NCI-H524 treated with DMSO at 0.1 percent for 48 hours (cell line): ENCODE data around the gene TLE3.
A peak's percentile ranks its signal among the peaks of the same experiment; 100 is the strongest.

Experiments used
- DNase-seq: peaks from one replicate; lab custom pipeline; 2025; lab: John Stamatoyannopoulos, UW

TLE3 gene

DNA sequence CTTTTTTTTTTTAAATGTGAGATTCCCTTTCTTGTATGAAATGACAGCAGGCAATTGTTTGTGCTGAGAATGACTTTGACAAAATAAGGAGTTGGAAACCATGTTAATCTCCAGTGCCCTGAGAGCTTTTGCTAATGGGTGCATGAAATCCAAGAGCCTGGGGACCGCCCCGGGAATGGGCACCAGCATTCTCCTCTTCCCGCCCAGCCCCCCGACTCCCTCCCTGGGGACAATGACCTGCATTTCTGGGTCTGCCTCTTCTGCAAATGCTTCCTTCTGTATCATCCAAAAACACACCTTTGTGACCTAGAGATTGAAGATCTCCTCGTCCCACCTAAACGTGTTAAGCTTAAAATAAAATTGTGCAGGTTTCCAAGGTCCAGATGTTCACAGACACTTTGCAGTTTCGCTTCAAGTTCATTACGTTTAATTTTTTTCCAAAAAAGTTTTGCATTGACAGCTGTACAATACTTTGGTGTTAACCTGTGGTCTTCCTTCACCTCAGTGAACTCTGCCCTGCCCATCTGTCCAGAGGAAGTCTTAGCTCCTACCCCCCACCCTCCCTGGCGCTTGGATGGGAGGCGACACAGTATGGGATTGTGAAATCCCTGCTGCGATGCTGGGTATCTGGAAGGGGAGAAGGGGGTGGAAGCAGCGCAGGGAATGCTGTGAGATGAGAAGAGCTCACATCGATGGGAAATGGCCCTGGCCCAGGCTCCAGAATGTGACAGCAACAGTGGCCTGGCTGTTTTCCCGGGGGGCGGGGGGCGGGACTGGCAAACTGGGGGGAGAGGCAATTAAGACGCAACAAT, 50.1 kb downstream of the TLE3 start:
- DNase-seq = no peak

DNA sequence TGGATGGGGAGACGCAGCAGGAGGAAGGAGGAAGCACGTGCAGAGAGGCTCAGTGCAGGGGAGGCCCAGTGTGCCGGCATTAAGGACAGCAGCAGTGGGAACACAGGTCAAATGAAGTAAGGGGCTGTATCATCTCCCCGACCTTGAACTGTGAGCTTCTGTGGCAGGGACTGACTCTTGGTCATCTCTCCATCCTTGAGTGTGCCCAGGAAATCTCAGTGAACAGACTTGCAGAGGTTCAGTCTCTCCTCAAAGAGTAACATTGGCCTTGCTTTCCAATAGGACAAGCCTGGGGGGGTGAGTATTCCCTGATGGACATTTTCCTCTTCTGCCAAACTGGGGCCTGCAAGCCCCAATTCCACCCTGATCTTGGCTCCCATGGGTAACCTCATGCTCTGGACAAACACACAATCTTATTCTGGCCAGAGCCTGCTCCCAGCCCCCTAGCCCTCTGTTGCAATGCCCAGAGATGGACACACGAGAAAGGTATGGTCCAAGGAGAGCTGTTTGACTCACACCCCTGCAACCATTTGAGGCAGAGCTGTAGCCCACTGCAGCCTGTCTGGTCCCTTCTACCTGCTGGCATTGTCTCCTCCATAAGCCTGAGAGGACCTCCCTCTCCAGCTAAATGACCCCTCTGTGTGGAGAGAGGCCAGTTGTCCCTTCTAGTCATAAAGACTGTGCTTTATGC, 50.9 kb downstream of the TLE3 start:
- no peak for DNase-seq

DNA sequence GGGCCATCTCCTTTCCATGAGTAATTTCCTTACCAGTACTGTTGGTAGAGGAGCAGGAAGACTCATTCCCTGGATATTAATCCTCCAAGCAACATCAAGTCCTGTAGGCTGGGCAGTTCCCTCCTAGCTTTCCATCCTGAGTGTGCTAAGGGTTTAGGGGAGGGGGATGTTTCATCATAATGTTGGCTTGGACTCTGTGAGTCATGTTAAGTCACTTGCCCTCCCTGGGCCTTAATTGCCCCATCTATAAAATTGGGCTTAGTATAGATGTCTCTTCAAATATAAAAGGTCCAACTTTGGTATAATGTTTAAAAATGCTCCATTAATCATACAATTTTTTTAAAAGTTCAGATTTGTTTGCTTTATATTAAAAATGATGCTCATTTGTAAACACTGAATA, 52.7 kb downstream of the TLE3 start:
- DNase-seq = no peak

DNA sequence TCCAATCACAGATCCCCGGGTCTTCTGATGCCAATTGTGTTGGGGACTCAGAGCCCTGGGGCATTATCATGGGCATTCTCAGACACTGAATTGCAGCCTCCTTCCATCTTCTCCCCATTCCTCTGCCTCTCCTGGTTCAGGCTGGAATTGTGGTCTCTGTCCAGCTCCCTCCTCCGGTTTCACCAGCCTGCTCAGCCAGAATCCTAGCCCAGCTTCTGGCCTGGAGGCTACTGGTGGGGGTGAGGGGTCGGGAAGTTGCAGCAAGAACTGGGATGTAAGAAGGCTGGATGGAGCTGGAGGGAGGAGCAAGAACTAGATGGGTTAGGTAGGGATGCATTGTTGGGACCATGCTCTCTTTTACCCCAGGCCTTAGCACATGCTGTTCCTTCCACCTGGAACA, 53.5 kb downstream of the TLE3 start:
- DNase-seq = no peak

DNA sequence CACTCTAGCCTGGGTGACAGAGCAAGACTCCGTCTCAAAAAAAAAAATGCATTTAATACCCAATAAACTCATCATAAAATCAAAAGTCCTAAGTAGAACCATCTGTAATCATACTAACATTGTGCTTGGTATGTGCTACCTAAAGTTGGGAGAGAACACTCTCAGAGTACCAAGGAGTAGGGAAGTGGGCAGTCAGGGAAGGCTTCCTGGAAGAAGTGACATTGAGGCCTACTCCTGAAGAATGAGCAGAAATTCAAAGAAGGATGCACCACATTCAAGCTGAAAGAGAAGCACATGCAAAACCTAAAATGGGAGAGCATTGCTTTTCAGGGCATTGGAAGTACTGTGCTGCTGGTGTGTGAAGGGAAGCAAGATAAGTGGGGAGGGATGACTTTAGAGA, 54.1 kb downstream of the TLE3 start:
- no peak for DNase-seq

DNA sequence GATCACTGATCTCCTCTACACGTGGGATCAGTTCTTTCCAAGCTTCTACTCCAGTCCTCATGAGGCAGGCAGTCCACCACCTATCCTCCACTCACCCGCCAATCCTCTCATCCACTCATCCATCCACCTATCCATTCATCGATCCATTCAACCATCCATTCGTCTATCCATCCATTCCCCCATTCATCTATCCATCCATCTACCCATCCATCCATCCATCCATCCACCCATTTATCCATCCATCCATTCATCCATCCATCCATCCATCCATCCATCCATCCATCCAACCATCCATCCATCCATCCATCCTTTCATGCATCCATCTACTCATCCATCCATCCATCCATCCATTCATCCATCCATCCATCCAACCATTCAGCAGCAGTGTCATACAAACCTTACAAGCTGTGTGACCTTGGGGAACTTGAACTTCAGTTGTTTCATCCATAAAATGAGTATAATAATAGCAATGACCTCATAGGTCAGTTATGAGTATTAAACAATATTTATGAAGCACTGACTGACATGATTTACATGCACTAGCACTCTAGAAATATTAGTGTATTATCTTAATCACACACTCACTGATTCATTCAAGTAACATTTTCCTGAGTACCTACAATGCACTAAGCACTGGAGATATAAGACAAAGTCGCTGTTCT, 55.0 kb downstream of the TLE3 start:
- DNase-seq = no peak

DNA sequence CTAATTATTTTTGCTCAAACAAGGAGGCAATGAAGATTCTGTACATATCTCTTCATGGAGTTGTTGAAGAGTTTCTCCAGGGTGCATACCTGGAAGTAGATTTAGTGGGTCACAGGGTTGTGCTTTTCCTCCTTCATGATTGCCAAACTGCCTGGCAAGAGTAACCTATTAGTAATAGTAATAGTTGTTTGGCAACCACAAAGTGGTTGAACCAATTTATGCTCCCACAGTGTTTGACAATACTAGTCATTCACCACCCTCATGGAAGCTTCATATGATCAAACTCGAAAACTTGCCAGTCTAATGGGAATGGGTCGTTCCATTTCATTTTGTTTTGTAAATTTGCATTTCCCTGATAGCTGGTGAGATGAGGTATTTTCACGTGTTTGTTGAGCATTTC, 57.8 kb downstream of the TLE3 start:
- DNase-seq = no peak

DNA sequence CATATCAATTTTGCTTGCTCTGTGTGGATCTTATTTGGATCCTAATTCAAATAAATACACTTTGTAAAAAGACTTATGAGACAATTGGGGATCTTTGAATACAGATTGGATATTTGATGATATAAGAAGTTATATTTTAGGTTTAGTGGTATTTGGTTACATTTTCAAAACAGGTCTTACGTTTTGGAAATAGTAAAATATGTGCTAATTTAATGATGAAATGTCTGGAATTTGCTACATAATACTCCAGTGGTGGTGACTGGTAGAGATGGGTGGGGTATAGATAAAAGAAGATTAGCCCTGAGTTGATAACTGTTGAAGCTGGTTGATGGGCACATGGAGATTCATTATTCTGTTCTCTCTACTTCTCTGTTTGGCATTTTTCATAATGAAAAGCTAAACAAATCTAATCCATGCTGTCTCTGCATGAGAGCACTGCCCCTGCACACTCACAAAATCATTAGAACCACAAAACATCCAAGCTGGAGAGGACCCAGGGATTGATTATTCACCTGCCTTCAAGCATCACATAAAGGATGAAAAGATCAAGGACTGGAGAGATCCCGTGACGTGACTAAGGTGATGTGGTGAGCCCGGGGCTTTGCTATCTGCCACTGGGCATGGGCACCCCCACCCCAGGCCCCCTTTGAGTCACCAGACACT, 58.9 kb downstream of the TLE3 start:
- DNase-seq = no peak

DNA sequence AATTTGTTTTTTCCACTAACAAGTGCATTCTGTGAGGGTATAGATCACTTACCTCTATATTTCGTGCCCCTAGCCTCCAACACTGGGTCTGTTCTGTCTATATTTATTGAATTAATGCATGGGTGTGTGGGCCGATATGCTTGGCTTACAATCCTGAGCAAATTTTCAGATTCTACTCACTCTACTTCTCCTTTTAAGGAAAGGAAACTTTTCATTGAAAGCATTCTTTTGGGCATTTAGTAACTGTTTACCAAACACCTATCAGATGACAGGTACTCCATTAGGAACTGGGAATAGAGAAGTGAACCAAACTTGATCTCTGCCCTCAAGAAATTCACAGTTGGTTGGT, 60.5 kb downstream of the TLE3 start:
- DNase-seq = no peak

DNA sequence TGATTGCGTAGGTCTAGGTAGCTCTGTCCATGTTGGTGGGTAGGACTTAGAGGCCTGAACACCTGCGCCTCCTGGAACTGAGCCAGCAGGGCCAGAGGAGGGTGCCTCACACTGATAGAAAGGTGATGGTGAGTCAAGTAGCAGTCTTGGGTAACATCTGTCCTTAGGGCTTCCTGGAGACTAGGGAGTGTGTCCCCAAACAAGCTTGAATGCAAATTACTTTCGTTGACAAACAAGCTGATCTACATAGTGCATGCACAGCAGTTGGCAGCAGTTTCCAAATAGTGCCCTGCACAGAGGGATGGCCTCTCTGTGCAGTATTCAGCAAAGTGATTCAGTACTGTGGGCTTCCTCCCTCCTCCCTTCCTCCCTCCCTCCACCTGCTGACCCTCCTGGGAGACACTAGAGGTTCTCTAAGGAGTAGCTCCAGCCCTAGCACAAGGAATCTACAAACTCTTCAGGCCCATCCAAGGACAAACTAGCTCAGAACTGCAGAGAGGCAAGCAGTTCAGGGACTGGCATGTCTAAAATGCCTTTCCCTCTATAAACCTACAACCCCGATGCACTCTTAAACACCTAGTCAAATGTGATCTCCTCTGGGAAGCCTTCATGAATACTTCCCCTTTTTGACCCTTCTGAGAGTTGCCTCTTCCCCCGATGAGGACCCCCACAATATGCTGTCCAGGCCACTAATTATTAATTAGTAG, 61.0 kb downstream of the TLE3 start:
- peak; percentile 35 for DNase-seq

DNA sequence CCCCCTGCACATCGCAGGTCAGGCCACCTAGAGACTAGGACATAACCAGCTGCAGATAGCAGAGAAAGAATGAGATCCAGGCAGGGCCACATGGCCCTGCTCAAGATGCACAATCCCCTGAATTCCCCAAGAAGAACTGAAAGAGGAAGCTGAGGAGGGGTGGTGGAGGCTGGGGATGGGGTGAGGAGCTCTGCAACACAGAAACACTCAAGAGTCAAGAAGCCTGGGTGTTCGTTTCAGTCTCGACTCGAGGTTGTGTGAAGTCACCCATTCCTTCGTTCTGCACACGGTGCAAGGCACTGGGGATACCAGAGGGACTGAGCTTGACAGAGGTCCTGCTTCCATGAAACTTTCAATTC, 62.0 kb downstream of the TLE3 start:
- no peak for DNase-seq

DNA sequence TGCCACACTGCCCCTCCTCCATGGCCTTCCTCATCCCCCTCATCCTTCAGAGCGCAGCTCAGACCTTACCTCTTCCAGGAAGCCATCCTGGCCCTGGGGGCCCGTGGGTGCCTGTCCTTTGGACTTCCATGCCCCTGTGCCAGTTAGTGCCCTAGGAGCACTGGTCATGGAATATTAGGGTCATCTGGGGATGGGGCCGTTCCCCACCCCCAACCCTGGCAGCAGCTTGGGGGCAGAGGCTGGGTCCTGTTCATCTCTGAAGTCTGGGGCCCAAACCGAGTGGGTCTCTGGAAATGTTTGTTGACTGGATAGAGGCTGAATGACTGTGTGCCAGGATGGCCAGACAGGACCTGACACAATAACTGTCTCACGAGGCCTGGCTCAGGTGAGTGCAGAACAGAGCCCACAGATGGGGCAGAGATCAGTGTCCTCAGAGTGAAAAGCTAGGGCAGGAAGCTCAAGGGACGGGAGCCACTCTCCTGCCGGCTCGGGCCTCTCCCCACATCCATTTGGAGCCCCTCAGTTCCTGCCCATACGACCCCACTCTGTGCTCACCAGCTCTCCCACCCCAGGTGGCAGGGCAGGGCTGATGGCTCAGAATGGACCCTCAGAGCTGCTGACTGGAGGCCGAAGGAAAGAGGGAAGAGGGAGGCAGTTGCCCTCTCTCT, 62.5 kb downstream of the TLE3 start:
- no peak for DNase-seq

DNA sequence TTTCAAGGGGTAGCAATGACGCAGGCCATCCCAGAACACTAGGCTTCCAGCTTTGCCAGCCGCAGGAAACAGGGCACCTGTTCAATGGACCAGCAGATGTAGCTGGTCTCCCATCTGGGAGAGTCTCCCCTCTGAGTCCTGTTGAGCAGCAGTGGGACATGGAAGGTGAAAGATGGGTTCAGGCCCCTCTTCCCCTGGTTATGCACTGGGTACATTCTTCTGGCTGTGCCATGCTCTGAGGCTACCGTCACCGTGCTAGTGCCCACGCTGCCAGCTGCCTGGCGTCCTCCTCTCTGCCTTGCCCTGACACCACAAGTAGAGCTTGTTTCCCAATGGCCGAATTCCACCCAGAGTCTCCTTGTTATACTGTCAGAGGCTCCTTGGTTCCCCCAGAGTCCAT, 63.1 kb downstream of the TLE3 start:
- DNase-seq = peak; percentile 41

DNA sequence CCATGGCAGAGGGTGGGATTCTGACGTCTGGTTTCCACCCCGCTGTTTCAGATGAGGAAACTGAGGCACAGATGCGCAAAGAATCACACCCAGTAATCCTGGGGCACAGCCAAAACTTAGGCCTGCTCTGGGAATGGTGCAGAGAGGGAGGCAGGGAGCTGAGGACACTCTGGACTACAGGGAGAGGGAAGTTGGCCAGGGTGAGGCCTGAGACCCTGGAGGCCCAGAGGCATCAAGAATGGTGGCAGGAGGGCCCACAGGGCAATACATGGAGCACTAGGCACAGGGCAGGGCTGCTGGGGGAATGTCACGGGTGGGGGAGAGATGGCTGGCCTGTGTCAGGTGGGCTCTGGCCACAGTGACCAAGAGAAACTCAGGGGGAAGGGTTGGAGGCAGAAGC, 63.6 kb downstream of the TLE3 start:
- no peak for DNase-seq

DNA sequence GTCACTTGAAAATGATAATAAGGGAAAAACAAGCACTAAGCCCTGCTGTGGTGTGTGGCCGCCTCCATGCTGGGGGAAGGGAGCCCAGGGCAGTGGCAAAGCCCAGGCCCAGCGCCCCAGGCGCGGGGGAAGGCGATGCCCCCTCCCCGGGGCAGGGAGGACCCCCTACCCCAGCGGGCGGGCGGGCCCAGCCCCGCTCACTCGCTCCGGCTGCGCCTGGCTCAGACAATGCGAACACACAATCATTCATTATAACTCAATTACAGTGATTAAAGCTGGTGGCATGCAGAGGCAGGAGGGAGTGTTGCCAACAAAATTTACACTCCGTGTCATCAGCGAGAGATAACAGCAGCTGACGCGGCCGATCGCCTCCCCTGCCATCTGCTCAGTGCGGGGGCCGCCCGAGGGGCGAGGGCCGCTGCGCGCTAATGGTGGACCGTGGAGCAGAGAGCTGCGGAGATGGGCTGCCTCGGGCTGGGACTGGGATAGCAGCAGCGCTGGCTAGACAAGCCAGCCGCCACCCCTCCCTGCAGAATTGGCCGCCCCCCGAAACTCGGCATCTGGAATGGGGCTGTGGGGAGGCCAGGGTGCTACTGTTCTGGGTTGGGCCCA, 64.1 kb downstream of the TLE3 start:
- peak; percentile 63 for DNase-seq

DNA sequence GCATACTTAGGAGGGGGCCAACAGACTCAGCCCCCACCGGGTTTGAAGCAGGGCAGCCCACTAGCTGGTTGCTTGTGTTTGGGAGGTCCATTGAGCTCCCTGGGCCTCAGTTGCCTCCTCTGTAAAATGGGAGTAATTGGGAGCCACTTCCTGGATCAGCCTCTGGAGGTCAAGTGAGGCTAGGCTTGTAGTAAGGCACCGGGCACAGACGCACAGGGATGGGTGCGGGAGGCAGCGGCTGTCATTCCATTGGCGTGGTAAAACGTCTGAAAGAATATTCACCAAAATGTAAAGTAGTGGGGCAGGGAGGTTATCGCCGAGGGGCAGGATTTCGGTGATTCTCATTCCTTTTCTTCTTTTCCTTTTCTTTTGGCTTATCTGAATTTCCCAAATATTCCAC, 64.6 kb downstream of the TLE3 start:
- no peak for DNase-seq

DNA sequence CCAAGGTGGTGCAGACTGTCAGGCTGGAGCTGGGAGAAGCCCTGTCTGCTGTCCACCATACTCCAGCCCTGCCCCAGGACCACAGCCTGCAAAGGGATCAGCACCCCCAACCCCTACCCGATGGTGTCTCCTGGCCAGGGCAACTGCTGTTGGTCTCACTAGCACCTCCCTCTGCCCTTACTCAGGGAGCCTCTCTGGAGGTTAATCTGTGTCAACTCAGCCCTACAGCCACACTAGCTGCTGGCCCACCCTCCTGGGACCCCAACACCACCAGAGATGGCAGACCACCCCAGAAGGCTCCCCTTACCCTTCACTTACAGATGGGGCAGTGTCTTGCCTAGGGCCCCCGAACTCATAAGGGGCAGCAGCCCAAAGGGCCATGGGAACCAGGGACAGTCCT, 65.2 kb downstream of the TLE3 start:
- DNase-seq = no peak

DNA sequence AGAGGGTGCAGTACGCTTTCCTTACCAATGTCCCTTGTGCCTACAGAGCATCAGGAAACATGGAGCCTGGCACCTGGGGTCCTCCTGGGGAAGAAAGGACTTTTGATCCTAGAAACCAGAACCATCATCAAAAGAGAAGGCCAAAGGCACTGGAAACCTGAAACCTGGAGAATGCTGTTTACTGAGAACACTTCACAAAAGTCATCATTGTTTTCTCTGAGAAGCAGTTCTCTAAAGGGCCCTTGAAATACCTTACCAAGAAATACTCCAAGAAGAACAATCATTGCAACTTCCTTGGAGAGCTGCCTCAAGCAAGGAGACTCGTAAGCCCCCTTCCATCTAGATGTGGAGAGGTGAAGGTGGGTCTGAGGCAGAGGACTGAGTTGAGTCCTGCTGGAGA, 66.0 kb downstream of the TLE3 start:
- DNase-seq = no peak

DNA sequence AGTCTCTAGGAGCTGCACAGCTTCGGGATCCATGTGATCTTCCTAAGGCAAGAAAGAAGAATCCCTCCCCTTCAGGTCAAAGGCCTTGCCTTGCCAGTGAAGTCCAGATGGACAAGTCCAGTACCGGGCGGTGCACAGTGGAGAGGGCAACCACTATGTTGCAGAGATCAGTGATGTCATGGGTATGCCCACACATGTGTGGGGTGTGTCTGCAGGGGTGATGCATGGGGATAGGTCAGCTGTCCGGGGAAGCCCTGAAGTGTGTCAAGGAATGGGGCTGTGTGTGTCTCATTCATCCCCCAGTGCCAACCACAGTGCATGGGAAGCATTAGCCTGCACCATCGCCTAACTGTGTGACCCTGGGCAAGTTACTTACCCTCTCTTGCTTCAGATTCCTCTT, 66.5 kb downstream of the TLE3 start:
- DNase-seq = no peak

DNA sequence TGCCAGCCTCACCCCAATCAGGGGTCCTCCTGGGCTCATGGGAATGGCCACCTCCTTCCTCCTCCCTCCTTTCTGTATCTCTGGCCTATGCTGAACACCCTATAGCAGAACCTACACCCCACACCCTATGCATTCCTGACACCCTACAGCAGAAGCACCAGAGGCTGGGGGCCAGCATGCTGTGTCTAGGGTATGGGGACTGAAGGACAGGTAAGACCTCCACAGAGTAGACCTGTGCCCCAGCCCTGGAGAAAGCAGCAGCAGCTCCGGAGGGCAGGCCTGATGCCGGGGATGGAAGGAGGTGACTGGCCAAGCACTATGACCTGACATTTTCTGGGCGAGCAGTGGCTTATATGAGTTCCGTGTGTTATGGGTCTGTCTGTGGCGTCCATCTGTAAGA, 66.9 kb downstream of the TLE3 start:
- no peak for DNase-seq

DNA sequence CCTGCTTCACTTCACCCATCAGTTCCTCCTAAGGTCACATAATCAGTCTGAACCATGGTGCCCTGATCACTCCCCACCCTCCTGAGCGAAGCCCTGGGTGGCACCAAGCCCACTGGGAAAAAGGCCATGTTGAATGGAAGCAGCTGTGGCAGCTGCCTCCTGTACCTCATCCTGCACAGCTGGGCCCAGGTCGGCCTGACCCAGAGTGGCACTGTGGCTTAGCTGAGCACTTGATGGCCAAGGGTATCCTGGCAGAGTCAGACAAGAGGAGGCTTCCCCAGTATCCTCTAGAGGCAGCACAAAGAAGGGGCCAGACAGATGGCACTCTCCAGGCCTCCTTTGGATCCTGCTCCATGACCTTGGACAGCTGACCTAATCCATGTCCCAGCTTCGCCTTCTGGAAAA, 68.4 kb downstream of the TLE3 start:
- DNase-seq = peak; percentile 27
